GM21723 (cell line): ENCODE data around the gene PACS2.

Experiments
- ATAC-seq: cut with Tn5 transposase; IDR thresholded peaks from one replicate; pipeline ENCODE4 v1.9.1; 2021; ENCODE audit warnings: mild to moderate bottlenecking, moderate library complexity; ENCODE audit not compliant: unreplicated experiment

The PACS2 gene

DNA sequence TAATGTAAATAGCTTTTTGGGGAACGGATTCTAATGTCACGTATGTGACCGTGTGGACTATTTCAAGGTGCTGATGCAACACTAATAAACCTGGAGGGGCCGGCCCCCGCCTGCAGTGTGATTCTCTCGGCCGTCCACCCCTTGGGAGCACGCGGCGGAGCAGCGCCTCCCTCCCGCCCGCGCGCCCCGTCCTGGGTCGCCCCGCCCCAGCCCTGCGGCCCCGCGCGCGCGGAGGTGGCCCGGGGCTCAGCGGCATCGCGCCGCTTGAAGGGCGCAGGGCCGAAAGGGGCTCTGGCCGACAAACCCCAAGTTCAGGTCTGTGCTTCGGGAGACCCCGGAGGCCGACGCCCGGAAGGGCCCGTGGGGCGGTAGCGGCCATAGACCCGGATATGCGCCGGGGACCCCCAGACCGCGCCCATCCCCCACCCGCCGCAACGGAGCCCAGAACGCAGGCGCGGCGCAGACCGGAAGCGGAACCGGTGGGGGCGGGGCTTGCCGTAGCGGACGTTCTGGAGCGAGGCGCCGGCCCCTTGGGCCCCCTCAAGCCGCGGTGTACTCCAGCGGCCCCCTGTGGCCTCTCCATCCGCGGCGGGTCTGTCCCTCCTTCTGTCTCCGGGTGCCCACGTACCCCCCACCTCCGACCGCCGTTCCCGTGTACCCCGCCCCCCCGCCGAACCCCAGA is 83.6 kb downstream of the PACS2 start, which contains the start of gene TEX22:
Gene TEX22, plus strand, starts transcription at position 495 of the 682 bp plus-strand sequence. CDS start 803 bp downstream, outside the sequence.
- ATAC-seq, result peak; percentile 67

DNA sequence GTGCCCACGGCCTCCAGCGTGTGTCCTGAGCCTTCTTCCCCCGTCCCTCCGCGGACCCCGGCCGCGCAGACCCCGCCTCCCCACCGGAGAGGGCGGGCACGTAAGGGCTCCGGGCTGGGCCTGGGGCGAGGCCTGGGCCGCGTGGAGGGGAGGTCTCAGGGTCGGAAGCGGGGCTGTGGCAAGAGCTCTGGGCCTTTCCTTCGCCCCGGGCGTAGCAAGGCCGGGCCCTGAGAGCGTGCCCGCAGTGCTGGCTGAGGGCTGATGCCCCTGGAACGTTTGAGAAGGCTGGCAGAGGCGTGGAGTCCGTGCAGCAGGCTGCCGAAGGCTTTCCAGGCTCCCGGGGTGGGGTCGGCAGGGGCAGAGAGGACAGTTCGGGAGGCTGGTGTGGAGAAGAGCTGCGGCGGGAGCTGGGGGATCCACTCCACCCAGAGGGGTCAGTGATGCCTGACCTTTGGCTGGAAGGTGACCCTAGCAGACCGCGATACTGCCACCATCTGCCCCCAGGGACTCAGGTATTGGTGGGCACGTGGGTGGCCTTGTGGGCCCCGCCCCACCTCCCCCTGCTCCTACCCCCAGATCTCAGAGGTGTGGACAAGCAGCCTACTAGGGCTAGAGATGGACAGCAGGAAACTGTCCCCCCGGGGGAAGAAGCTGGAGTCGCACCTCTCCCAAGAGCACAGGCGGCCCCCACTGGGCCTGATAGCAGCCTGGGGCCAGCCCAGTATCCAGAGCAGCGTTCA is 84.3 kb downstream of the PACS2 start:
- ATAC-seq, result peak; percentile 38

DNA sequence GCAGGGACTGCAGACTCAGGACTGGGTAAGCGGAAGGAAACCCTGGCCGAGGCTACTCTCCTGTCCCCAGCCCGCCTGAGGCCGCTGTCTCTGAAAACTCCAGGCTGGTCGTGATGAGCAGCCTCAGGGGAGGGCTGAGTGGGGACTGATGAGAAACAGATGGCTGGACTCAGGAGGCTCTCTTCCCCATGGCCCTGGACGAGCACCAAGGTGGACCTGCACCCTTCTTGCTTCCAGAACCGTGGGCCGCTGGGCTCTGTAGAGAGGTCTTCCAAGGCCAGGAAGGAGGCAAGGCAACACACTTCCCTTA is 84.9 kb downstream of the PACS2 start:
- no peak for ATAC-seq

DNA sequence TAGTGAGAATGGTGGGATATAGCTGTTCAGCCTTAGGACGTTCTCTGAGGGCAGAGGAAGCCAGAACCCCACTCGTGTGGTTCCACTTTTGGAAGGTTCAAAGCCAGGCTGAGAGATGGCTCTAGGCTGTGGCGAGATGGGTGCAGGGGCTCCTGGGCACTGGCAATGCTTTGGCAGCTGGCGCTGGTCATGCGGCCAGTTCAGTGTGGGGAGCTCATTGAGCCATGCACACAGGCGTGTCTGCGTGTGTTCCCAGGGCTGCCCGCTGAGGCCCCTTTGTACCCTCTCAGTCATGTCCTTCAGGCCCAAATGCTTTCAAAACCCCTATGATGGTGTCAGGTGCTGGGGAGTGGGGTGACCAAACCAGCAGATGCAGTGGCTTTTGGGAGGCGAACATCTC is 85.5 kb downstream of the PACS2 start:
- ATAC-seq, result no peak

DNA sequence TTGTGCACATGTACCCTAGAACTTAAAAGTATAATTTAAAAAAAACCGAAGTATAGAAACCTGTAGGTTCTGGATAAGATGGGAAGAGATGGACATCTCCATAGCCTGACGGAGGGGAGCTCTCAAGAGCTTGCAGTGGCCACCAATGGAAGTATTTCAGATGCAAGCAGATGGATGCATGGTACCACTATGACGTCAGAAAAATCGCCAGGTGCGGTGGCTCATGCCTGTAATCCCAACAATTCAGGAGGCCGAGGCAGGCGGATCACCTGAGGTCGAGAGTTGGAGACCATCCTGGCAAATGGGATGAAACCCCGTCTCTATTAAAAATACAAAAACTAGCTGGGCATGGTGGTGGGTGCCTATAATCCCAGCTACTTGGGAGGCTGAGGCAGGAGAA is 87.2 kb downstream of the PACS2 start:
- no peak for ATAC-seq

DNA sequence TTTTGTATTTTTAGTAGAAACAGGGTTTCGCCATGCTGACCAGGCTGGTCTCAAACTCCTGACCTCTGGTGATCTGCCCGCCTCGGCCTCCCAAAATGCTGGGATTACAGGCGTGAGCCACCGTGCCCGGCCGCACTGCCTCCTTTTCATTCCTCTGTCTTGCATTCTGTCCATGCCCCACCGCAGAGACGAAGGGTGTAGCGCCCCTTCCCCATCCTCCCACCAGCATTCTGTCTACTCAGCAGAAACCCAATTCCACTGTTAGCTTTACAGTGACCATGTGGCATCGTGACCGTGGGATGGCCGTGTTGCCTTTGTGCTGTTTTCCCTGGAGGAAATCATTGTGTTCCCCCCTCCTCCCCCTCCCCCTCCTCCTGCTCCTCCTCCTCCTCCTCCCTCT is 94.0 kb downstream of the PACS2 start:
- ATAC-seq, result no peak

DNA sequence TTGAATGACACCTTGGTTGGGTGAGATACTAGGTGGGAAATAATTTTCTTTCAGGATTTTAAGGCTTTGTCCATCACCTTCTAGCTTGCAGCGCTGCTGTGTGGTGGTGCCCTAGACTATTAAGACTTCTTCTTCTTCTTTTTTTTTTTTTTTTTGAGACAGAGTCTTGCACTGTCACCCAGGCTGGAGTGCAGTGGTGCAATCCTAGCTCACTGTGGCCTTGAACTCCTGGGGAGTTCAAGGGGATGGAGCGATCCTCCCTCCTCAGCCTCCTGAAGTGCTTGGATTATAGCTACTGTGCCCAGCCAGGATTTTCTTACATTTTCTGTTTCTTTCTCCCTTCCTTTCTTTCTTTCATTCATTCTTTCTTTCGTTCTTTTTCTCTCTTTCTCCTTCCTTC is 94.8 kb downstream of the PACS2 start:
- ATAC-seq, result no peak

DNA sequence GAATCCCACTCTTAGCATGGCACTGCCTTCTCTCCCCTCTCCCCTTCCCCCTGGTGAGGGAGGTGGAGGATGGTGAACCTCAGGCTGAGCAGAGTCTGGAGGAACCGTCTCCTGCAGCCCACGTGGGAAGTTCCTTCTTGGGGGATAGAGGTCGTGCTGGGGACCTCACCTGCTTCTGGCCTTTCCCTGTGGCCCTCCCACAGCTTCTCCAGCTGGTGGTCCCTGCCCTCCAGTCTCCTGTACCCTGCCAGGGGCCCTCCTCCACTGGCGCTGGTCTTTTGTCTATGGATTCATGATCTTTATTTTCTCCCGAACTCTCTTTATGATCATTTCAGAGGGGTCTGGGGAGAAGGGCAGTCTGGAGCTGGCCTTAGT is 96.1 kb downstream of the PACS2 start:
- no peak for ATAC-seq

DNA sequence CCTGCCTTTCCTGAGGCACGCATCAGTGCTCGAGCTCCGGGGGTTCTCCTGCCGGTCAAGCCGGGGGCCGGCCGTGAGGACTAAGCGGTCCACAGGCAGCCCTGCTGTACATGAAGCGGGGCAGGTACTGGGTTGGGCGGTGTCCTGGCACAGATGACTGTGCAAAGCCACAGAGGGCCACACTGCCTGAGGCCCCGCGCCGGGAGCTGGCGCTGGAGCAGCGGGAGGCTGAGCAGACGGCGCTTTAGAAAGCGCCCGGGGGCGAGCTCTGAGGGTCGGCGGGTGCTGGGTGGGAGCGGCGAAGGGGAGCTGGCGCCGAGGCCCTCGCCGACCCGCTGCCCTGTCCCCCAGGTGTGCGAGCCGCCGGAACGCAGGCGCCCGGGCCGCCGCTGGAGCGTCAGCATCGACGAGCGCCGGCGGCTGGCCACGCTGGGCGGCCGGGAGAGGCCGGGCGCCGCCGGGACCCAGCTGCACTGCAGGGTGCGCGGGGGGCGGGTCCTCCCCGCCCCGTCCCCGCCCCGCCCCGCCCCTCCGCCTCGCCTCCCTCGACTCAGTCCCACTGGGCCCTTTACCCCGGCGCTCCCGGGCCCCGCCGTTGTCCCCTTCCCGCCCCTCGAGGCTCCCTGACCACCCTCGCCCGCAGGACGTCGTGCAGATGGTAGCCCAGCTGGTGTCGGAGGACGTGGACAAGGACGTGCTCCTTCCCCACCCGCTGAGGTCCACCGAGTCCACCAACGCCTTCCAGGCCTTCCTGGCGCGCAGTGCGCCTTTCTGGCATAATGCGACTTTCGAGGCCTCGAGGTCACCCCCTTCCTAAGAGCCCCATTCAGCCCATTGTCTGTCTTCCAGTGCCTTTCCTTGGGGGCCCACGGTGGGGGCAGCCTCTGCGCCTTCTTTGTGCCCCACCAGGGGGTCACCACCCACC is 96.7 kb downstream of the PACS2 start:
- ATAC-seq, result no peak

DNA sequence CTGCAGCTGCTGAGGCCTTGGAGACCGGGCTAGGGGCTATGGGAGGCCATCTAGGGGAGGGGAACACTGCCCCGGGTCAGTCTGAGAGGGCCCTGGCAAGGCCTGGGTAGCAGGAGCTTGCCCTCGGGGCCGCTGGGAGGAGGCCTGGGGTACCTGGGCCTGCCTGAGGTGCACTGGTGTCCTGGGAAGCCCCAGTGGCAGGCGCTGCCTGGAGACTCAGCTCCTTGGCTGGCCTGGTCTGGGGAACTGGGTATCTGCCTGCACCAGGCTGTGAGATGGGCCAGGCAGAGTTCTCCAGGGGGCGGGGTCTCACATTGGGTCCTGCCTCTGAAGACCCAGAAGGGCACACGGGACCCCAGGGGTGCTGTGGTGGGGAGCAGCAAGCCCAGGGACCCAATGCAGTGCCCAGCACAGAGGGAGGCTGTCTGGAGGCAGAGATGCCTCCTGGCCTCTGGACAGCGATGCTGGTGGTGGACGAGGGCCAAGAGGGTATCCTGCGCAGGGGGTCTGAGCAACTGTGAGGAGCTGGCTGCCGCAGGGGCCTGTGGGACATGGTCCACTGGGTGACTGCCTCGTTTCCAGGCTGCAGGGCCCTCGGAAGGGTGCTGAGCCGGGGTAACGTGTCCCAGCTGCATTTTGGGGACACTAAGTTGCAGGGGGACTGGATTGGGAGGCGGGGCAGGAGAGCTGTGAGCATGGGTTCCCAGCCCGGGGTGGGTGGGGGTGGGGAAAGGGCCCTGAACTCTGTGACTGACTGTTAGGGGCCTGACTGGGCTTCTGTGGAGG is 97.6 kb downstream of the PACS2 start:
- ATAC-seq, result no peak

DNA sequence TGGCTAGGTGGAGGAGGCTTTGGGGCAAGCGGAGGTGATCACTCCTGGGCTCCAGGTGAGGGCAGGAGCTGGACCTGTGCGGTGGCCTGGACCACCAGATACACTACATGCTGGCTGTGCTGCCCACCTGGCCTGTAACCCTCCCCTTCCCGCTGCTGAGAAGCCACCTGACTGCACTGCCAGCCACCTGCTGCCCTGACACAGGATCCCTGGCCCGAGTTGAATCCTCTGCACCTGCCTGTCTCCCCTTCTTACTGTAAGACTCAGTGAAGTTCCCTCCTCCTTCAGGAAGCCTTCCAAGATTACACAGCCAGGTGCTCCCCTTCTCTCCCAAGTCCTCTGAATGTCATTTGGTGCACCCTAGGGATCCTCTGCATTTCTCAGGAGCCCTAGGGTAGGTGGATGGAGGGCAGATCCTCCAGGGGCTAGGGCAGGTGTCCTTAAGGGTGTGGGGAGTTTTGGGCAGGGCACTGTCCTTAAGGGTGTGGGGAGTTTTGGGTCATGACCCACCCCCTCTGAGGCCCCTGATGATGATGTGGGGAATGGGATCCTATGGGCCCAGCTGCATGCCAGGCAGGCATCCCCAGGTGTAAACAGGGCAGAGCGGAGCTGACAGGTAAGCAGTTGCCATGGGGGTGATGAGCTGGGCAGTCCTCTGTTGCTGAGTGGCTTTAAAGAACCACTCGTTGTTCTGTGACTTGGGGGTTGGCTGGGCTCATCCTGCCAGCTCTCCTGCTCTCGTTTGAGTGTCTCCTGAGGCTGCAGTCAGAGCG is 98.4 kb downstream of the PACS2 start:
- no peak for ATAC-seq

DNA sequence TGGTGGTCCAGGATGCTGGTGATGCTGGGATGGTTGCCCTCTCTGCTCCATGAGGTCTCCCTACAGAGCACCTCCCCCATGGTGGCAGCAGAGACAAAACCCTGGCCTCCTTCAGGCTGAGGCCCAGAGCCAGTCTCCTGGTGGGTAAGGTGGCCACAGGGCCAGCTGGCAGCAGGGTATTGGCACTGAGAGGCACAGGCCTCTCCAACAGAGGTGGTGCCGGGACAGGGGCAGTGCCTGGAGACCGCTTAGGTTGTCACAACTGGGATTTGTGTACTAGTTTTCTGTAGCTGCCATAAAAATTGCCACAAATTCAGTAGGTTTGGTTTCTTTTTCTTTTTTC is 99.0 kb downstream of the PACS2 start:
- ATAC-seq, result no peak

DNA sequence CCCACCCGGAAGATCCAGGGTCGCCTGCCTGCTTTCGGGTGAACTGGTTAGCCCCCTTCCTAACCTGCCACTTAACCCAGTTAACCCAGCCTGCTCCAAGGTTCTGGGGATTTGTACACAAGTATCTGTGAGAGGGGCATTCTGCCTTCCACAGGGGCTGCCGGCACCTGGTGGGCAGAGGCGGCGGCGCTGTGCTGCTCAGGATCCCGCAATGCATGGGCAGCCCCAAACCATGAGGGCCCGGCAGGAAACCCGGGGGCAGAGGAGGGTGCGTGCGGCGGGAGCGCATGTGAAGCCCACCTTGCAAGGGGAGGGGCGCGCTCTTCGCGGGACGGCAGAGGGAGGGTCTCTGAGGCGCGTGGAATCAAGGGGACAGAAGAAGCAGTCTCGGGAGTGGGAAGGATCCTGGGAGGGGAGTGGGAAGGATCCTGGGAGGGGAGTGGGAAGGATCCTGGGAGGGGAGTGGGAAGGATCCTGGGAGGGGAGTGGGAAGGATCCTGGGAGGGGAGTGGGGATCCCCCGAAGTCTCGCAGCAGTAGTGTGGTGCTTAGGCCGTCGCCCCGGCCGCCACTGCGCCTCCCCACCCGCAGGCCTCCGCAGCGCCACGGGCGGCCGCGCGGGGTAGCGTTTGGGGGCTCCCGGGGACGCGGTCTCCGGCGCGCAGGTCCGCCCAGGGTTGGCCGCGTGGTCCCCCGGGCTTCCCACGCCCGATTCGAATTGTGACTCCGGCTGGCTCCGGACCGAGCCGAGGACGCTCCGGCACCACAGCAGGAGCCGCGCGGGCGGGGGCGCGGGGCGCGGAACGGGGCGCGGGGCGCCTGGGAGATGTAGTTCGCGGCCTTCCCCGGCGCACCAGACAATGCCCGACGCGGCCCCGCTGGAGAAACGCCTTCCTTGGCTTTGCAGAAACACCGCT is 100.2 kb downstream of the PACS2 start:
- ATAC-seq, result peak; percentile 53

DNA sequence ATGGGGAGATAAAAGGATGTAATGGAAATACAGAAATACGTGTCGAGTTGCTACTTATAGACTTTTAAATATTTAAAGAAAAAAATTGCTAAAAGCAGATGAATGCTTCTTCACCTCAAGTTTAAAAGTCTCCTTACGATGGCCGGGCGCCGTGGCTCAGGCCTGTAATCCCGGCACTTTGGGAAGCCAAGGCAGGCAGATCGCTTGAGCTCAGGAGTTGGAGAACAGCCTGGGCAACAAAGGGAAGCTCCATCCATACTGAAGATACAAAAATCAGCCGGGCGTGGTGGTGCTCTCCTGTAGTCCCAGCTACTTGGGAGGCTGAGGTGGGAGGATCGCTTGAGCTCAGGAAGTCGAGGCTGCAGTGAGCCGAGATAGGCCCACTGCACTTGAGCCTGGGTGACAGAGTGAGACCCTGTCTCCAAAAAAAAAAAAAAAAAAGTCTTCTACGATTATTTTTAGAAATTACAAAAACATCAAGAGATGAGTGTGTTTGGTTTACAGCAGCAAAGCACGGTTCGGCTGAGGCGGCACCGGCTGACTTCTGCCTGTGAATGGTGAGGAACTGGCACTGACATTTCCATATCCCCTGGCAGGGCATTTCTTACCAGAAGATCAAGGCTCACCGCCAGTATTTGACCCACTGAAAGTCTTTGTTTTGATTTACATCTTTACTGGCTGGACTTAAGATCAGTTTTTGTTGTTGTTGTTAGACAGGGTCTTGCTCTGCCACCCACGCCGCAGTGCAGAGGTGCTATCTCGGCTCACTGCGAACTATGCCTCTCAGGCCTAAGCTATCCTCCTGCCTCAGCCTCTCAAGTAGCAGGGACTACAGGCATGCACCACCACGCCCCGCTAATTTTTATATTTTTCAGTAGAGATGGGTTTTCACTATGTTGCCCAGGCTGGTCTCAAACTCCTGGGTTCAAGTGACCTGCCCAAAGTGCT is 101.2 kb downstream of the PACS2 start:
- ATAC-seq, result no peak

DNA sequence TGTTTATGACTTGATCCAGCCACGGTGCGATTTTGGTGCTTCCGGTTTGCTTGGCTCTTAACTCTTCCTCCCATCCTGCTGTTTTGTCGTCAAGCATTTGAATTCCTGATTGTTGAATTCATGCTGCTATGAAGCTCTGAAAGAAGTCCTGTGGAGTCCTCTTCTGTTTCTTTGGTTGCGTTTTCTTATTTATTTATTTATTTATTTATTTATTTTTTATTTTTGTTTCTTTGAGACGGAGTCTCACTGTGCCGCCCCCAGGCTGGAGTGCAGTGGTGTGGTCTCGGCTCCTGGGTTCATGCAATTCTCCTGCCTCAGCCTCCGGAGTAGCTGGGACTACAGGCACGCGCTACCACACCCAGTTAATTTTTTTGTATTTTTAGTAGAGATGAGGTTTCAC is 102.1 kb downstream of the PACS2 start:
- ATAC-seq, result no peak

DNA sequence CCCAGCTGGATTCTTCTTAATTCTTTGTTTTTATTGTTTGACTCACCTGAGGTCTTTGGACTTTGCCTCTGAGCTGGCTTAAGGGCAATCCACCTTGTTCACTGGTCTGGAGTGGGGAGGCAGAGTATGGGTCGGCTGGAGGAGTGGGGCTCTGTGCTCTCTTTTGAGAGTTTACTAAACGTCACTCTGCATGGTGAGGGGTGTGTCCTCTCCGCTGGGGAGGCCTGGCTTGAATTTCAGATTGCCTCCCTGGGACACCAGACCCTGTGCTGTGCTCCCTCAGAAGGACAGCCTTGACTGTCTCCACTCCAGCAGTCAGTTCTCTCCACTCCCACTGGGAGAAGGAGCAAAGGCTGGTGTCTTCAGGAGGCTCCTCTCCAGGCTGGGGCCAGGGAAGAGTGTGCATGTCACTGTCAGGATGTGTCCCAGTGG is 103.2 kb downstream of the PACS2 start:
- ATAC-seq, result no peak

DNA sequence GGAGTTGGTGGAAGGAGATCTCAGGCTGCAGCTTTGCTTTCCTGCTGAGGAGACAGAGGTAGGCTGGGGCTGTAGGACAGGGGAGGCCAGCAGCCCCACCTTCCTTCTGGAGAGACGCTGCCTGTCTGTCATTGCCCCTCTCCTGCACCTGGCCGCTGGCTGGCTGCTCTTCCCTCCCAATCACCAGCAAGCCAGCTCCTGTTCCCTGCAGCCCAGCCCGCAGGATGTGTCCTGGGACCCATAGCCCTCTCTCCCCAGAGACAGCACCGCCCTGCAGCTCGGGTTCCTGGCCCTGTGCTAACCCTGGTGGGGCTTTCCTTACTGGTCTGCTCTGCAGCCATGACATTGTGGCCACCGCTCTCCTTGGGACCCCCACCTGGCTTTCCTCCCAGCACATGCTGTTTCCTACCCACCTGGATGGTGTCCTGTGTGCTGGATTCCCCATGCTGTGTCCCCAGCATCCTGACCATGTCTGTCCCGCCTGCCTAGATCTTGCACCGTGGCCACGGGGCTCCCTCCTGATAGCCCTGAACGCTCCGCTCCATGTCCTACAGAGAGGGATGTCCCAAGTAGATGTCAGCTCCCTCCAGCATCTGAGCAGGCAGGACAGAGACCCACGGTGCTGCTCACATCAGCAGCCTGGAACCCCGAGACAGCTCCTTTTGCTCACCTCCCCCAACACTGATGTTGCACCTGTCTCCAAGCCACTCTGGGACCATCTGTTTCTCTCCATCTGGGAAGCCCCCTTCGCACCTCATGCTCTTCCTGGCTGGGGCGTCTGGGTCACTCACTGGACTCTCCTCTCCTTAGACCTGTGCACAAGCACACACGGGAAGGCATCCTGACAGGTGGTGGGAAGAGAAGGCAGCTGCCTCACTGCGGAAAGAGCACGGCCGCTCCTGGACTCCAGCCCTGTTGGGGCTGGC is 104.0 kb downstream of the PACS2 start:
- no peak for ATAC-seq
